Mesenchymal stem cell (in vitro differentiated cells and primary cell): Measurements from ENCODE around the gene PTRHD1.

Experiments
- DNase-seq: peaks from one replicate; pipeline ENCODE4 v3.0.0-alpha.2; 2013
- H2AFZ ChIP-seq: one replicate; pipeline ENCODE4 v1.6.1; 2013; ENCODE audit warnings: low read depth, mild to moderate bottlenecking, control low read depth, inconsistent platforms, low read length, moderate library complexity
- H2AK5ac ChIP-seq: 2 replicates; pipeline ENCODE4 v1.6.1; 2013; ENCODE audit warnings: low read length, moderate library complexity, mild to moderate bottlenecking, inconsistent platforms; ENCODE audit not compliant: severe bottlenecking
- H2BK120ac ChIP-seq: one replicate; pipeline ENCODE4 v1.6.1; 2013; ENCODE audit warnings: low read depth, mild to moderate bottlenecking, inconsistent platforms, low read length, moderate library complexity
- H2BK12ac ChIP-seq, 2 experiments: one replicate each; pipeline ENCODE4 v1.6.1; 2013; ENCODE audit warnings: inconsistent platforms in 2 of 2, low read length in 2 of 2, mild to moderate bottlenecking in 2 of 2, moderate library complexity in 2 of 2, control low read depth in 1 of 2
- H2BK15ac ChIP-seq: one replicate; pipeline ENCODE4 v1.6.1; 2013; ENCODE audit warnings: mild to moderate bottlenecking, low read depth, inconsistent platforms; ENCODE audit not compliant: poor library complexity, severe bottlenecking
- H2BK5ac ChIP-seq: 2 replicates; pipeline ENCODE4 v1.6.1; 2013; ENCODE audit warnings: low read depth, mild to moderate bottlenecking, low read length, control low read depth, inconsistent platforms; ENCODE audit not compliant: poor library complexity, severe bottlenecking
- H3K14ac ChIP-seq, 2 experiments: one replicate each; pipeline ENCODE4 v1.6.1; 2013; ENCODE audit warnings: inconsistent platforms in 2 of 2, low read length in 2 of 2, control low read depth in 1 of 2, mild to moderate bottlenecking in 1 of 2, moderate library complexity in 1 of 2
- H3K18ac ChIP-seq, 2 experiments: one replicate each; pipeline ENCODE4 v1.6.1; 2013; ENCODE audit warnings: inconsistent platforms in 2 of 2, low read length in 2 of 2, control low read depth in 1 of 2, low read depth in 1 of 2, mild to moderate bottlenecking in 1 of 2
- H3K23ac ChIP-seq, 2 experiments: one replicate each; pipeline ENCODE4 v1.6.1; 2013; ENCODE audit warnings: inconsistent platforms in 2 of 2, low read length in 2 of 2, mild to moderate bottlenecking in 2 of 2, moderate library complexity in 2 of 2, control low read depth in 1 of 2
- H3K27ac ChIP-seq: 2 replicates; pipeline ENCODE4 v1.5.1; 2013; ENCODE audit warnings: mild to moderate bottlenecking, moderate library complexity, low read length, control low read depth, inconsistent platforms; ENCODE audit not compliant: poor library complexity, severe bottlenecking
- H3K27me3 ChIP-seq, 2 experiments: 2 replicates each; pipeline versions ENCODE4 v1.6.1 to v1.7.0; 2013; ENCODE audit warnings: low read length in 2 of 2, mild to moderate bottlenecking in 2 of 2, moderate library complexity in 2 of 2, control low read depth in 1 of 2, inconsistent platforms in 1 of 2; ENCODE audit not compliant: control insufficient read depth in 1 of 2, insufficient read depth in 1 of 2
- H3K36me3 ChIP-seq, 2 experiments: 2 replicates each; pipeline versions ENCODE4 v1.6.1 to v1.7.0; 2013; ENCODE audit warnings: low read length in 2 of 2, control low read depth in 1 of 2, inconsistent platforms in 1 of 2, low read depth in 1 of 2, mild to moderate bottlenecking in 1 of 2; ENCODE audit not compliant: insufficient read depth in 2 of 2, control insufficient read depth in 1 of 2
- H3K4ac ChIP-seq, 2 experiments: one replicate each; pipeline ENCODE4 v1.6.1; 2013; ENCODE audit warnings: inconsistent platforms in 2 of 2, low read length in 2 of 2, mild to moderate bottlenecking in 2 of 2, moderate library complexity in 2 of 2, control low read depth in 1 of 2, low read depth in 1 of 2
- H3K4me1 ChIP-seq: 2 replicates; pipeline ENCODE4 v1.6.1; 2013; ENCODE audit warnings: low read depth, low read length, control low read depth; ENCODE audit not compliant: control insufficient read depth, insufficient read depth
- H3K4me2 ChIP-seq: 2 replicates; pipeline ENCODE4 v1.6.1; 2013; ENCODE audit warnings: low read length, mild to moderate bottlenecking, inconsistent platforms; ENCODE audit not compliant: poor library complexity, severe bottlenecking
- H3K4me3 ChIP-seq, 2 experiments: 2 replicates each; pipeline versions ENCODE4 v1.5.1 to v1.7.0; 2013; ENCODE audit warnings: low read length in 2 of 2, mild to moderate bottlenecking in 2 of 2, control low read depth in 1 of 2, low read depth in 1 of 2; ENCODE audit not compliant: insufficient read depth in 1 of 2
- H3K79me1 ChIP-seq: replicated peaks from 2 replicates; pipeline ENCODE4 v1.6.1; 2013; ENCODE audit warnings: mild to moderate bottlenecking, control low read depth, low read length, inconsistent platforms; ENCODE audit not compliant: poor library complexity, severe bottlenecking
- H3K9ac ChIP-seq: 2 replicates; pipeline ENCODE4 v1.7.0; 2013; ENCODE audit warnings: mild to moderate bottlenecking, low read length, moderate library complexity
- H3K9me3 ChIP-seq: 2 replicates; pipeline ENCODE4 v1.7.0; 2013; ENCODE audit warnings: mild to moderate bottlenecking, low read length; ENCODE audit not compliant: control insufficient read depth
- H4K8ac ChIP-seq: one replicate; pipeline ENCODE4 v1.6.1; 2013; ENCODE audit warnings: inconsistent platforms, mild to moderate bottlenecking, low read length, moderate library complexity
- H4K91ac ChIP-seq: one replicate; pipeline ENCODE4 v1.6.1; 2013; ENCODE audit warnings: mild to moderate bottlenecking, low read length, inconsistent platforms
- WGBS: methylation state at CpG from one replicate; pipeline ENCODE4 v1.1.7; 2013; ENCODE audit warnings: mixed read lengths; 5-methylcytosine and 5-hydroxymethylcytosine counted together

PTRHD1 gene

GRCh38 chr2:24827321-24828237, 34.4 kb upstream of the PTRHD1 start:
- H3K36me3 ChIP-seq = peaks cover 12 to 31% of the 10 kb centered on the region in 2 experiments

GRCh38 chr2:24826773-24827145, 33.6 kb upstream of the PTRHD1 start:
- Histone ChIP-seq H3K27me3 (no peaks in the 10 kb centered on the region), H3K4me3 (no peak overlapping the region), H3K36me3 (peaks cover 13 to 39% of the 10 kb centered on the region in 2 experiments), H3K18ac (no peak overlapping the region), H3K14ac (no peak overlapping the region), H4K8ac (no peak overlapping the region), H2AK5ac (no peak overlapping the region), H3K4ac (no peak overlapping the region), H3K9ac (no peak overlapping the region), H3K9me3 (no peaks in the 10 kb centered on the region), H2AFZ (no peak overlapping the region), H2BK15ac (no peak overlapping the region), H2BK12ac (no peak overlapping the region), H2BK5ac (no peak overlapping the region), H3K4me1 (peaks cover 23% of the 10 kb centered on the region), H3K79me1 (peaks cover 16% of the 10 kb centered on the region), H3K23ac (no peak overlapping the region), H2BK120ac (no peak overlapping the region), H3K27ac (no peak overlapping the region), H3K4me2 (no peak overlapping the region), H4K91ac (no peak overlapping the region)
- DNase-seq = no peak
- 50% methylated on average over 2 of the region's 5 CpGs for WGBS

More at GRCh38 chr2:24827321-24828237, 34.4 kb upstream of the PTRHD1 start:
- Histone ChIP-seq H3K9ac (no peak overlapping the region), H3K27ac (no peak overlapping the region), H3K23ac (no peak overlapping the region), H3K4me2 (no peak overlapping the region), H2AFZ (no peak overlapping the region), H3K4me1 (peaks cover 24% of the 10 kb centered on the region), H3K27me3 (no peaks in the 10 kb centered on the region), H2BK15ac (peak overlapping the region; percentile 3), H4K8ac (peak overlapping the region; percentile 68), H3K4me3 (no peak overlapping the region), H2BK120ac (no peak overlapping the region), H2BK5ac (no peak overlapping the region), H3K9me3 (no peaks in the 10 kb centered on the region), H2AK5ac (no peak overlapping the region), H2BK12ac (no peak overlapping the region), H4K91ac (no peak overlapping the region), H3K14ac (no peak overlapping the region), H3K18ac (no peak overlapping the region), H3K79me1 (peaks cover 15% of the 10 kb centered on the region), H3K4ac (peak overlapping the region in 1 of 2 experiments; percentile 42)
- DNase-seq = peak; percentile 88
- 56% methylated on average over 30 of the region's 30 CpGs for WGBS

- no peak overlapping the region for H3K4me2 ChIP-seq
- peaks cover 29% of the 10 kb centered on the region for H3K4me1 ChIP-seq
- no peak overlapping the region for H3K9ac ChIP-seq
- H2AK5ac ChIP-seq = no peak overlapping the region
- H3K79me1 ChIP-seq = peaks cover 20% of the 10 kb centered on the region
- H3K18ac ChIP-seq = no peak overlapping the region
- H2BK15ac ChIP-seq = no peak overlapping the region
- no peak overlapping the region for H2AFZ ChIP-seq
- no peak overlapping the region for H2BK12ac ChIP-seq
- peak overlapping the region in 1 of 2 experiments; percentile 47 for H3K14ac ChIP-seq
- WGBS = 95% methylated on average over 12 of the region's 14 CpGs
- H2BK120ac ChIP-seq = no peak overlapping the region
- no peak overlapping the region for H2BK5ac ChIP-seq
- H4K91ac ChIP-seq = peak overlapping the region; percentile 55
- no peak overlapping the region for H3K23ac ChIP-seq
- H3K27ac ChIP-seq = no peak overlapping the region
- H4K8ac ChIP-seq = no peak overlapping the region
- H3K4ac ChIP-seq = no peak overlapping the region
- DNase-seq = peak; percentile 69
- no peaks in the 10 kb centered on the region for H3K9me3 ChIP-seq
- peaks cover 19 to 46% of the 10 kb centered on the region in 2 experiments for H3K36me3 ChIP-seq
- no peak overlapping the region for H3K4me3 ChIP-seq
- H3K27me3 ChIP-seq = no peaks in the 10 kb centered on the region
Measured at GRCh38 chr2:24825883-24826772, 32.9 kb upstream of the PTRHD1 start.
